PC-3 (cell line): ENCODE measurements around the gene SORL1-AS1.
"Not testable (repeated sequence)": the region's sequence is repeated elsewhere in the genome, so short reads cannot be mapped to it uniquely, and the experiment has no call there.

Source experiments
- ATAC-seq: fragments of 200-7000 bp; cut with Tn5 transposase; 2 replicates; pipeline ENCODE4 v1.9.1; 2020; ENCODE audit warnings: mild to moderate bottlenecking, moderate library complexity
- BruUV-seq: library from RNA; stranded (reverse); fragments of 400-500 nt; replicated peaks from 2 replicates; lab custom pipeline; 2021; lab: Mats Ljungman, UMichigan
- CTCF ChIA-PET: fragments of 300-600 bp; sonication (Branson Sonifier 250); formaldehyde crosslinking; loops from one replicate; lab custom pipeline; 2022; ENCODE audit warnings: antibody characterized with exemption; lab: Charles Lee
- POLR2A ChIA-PET: fragments of 300-600 bp; sonication (Branson Sonifier 250); formaldehyde crosslinking; loops from one replicate; lab custom pipeline; 2022; ENCODE audit warnings: antibody characterized with exemption; ENCODE audit not compliant: unreplicated experiment; lab: Charles Lee
- DNase-seq: peaks from one replicate; pipeline ENCODE4 v3.0.0-alpha.2; 2015
- H2AFZ ChIP-seq: fragments of 300-600 bp; sonication (generic); 2 replicates; pipeline ENCODE4 v1.6.0; 2016; ENCODE audit warnings: antibody characterized with exemption, low read length
- H3F3A ChIP-seq: fragments of 300-600 bp; sonication (generic); one replicate; pipeline ENCODE4 v1.6.0; 2017; ENCODE audit warnings: antibody characterized with exemption, low read length, control low read depth, mild to moderate bottlenecking; ENCODE audit not compliant: unreplicated experiment
- H3K27ac ChIP-seq: fragments of 300-600 bp; sonication (generic); 2 replicates; pipeline ENCODE4 v1.5.1; 2016; ENCODE audit warnings: mild to moderate bottlenecking, low read length
- H3K27me3 ChIP-seq: fragments of 300-600 bp; sonication (generic); 2 replicates; pipeline ENCODE4 v1.6.1; 2016; ENCODE audit warnings: low read length, mixed read lengths
- H3K36me3 ChIP-seq: fragments of 300-600 bp; sonication (generic); 2 replicates; pipeline ENCODE4 v1.6.1; 2016; ENCODE audit warnings: low read depth, mixed run types, low read length, mixed read lengths
- H3K4me1 ChIP-seq: fragments of 300-600 bp; sonication (generic); 2 replicates; pipeline ENCODE4 v1.5.1; 2016; ENCODE audit warnings: low read length; ENCODE audit not compliant: insufficient read depth
- H3K4me2 ChIP-seq: fragments of 300-600 bp; sonication (generic); 2 replicates; pipeline ENCODE4 v1.6.0; 2016; ENCODE audit warnings: low read length
- H3K4me3 ChIP-seq: fragments of 300-600 bp; sonication (generic); 2 replicates; pipeline ENCODE4 v1.5.1; 2016; ENCODE audit warnings: mild to moderate bottlenecking, low read length, mixed read lengths
- H3K79me2 ChIP-seq: fragments of 300-600 bp; sonication (generic); 2 replicates; pipeline ENCODE4 v1.6.1; 2017; ENCODE audit warnings: low read length, mixed read lengths
- H3K9ac ChIP-seq: fragments of 300-600 bp; sonication (generic); 2 replicates; pipeline ENCODE4 v1.6.0; 2016; ENCODE audit warnings: mild to moderate bottlenecking, low read length
- H3K9me2 ChIP-seq: fragments of 300-600 bp; sonication (generic); replicated peaks from 2 replicates; pipeline ENCODE4 v1.6.1; 2016; ENCODE audit warnings: mixed run types, low read length, mixed read lengths
- H3K9me3 ChIP-seq: fragments of 300-600 bp; sonication (generic); 2 replicates; pipeline ENCODE4 v1.6.1; 2016; ENCODE audit warnings: low read length, mixed read lengths
- H4K20me1 ChIP-seq: fragments of 300-600 bp; sonication (generic); 2 replicates; pipeline ENCODE4 v1.6.1; 2016; ENCODE audit warnings: low read length, mixed read lengths
- EZH2 ChIP-seq: fragments of 300-600 bp; sonication (generic); IDR thresholded peaks from one replicate; pipeline ENCODE4 v1.6.1; 2017; ENCODE audit warnings: antibody characterized with exemption, mild to moderate bottlenecking, low read length; ENCODE audit not compliant: unreplicated experiment
- EZH2phosphoT487 ChIP-seq: fragments of 300-600 bp; sonication (generic); IDR thresholded peaks from 2 replicates; pipeline ENCODE4 v1.6.1; 2018; ENCODE audit warnings: mild to moderate bottlenecking, antibody characterized with exemption, low read length, borderline replicate concordance
- intact Hi-C: fragments of 100-400 bp; cut with micrococcal nuclease; formaldehyde crosslinking; loops from 2 replicates; pipeline ENCODE4 v1.9.0; 2023
- TF ChIP-seq, protein P1 (sequence below): fragments of 300-600 bp; sonication (generic); conservative IDR thresholded peaks from 2 replicates; pipeline ENCODE4 v1.5.1; 2017; ENCODE audit warnings: antibody characterized with exemption, low read depth, mild to moderate bottlenecking, low read length

SORL1-AS1 gene

GRCh38 chr11:121483805-121484480 lies 31.2 kb upstream of the SORL1-AS1 start:
- CTCF ChIA-PET, result no interaction called here

DNA sequence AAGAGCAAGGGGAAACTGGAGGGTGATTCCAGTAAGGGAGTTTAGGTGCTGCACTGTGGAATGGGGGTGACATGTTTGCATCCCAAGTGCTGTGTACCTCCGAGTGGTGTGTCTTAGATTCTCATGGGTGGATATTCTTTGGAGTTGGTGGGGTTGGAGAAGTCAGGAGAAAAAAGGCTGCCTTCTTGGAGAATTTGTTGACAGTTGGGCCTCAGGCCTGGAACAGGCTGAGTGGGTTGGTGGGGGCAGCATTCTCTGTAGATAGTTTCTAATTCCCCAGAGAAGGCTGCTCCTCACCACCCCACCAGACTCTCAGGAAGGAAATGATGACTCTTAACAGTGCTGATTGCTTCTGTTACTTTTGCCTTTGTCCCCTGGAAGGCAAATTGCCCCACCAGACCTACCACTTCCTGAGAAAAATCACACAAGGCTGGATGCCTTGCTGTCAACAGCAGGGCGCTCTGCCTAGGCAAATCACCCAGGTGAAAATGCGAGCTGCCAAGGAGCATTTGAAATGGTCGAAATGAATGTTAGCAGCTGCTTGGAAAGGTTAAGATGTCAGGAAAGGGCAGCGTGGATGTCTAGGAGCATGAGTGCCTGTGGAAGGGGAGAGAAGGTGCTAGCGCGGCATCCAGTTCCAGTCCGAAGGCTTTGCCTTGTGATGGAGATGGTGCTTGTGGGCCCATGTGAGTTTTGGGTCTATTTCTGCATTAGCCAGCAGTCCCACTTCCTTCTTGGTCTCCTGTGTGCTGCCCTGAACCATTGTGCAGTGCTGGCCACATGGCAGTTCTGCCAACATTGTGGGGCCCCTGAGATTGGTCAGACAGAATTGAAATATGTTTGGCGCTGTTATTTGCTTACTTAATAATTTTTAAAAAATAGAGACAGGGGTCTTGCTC lies 29.7 kb upstream of the SORL1-AS1 start:
- no peak overlapping the region for H3K9ac ChIP-seq
- no peak for DNase-seq
- no peaks in the 10 kb centered on the region for H3K9me3 ChIP-seq
- no peak overlapping the region for H3K4me3 ChIP-seq
- ATAC-seq, result no peak
- ChIA-PET POLR2A (no interaction called here), CTCF (no interaction called here)
- 0 out of 2 replicates have a peak, but pooled peaks cover 2% of the 10 kb centered on the region for H3K36me3 ChIP-seq
- peaks cover 26% of the 10 kb centered on the region for H3K4me1 ChIP-seq
- intact Hi-C loops, result no loop called here
- H3F3A ChIP-seq, result no peaks in the 10 kb centered on the region
- H4K20me1 ChIP-seq, result no peaks in the 10 kb centered on the region
- no peak overlapping the region for H3K4me2 ChIP-seq
- TF ChIP-seq EZH2 (no peak), EZH2phosphoT487 (no peak)
- TF ChIP-seq, protein P1, sequence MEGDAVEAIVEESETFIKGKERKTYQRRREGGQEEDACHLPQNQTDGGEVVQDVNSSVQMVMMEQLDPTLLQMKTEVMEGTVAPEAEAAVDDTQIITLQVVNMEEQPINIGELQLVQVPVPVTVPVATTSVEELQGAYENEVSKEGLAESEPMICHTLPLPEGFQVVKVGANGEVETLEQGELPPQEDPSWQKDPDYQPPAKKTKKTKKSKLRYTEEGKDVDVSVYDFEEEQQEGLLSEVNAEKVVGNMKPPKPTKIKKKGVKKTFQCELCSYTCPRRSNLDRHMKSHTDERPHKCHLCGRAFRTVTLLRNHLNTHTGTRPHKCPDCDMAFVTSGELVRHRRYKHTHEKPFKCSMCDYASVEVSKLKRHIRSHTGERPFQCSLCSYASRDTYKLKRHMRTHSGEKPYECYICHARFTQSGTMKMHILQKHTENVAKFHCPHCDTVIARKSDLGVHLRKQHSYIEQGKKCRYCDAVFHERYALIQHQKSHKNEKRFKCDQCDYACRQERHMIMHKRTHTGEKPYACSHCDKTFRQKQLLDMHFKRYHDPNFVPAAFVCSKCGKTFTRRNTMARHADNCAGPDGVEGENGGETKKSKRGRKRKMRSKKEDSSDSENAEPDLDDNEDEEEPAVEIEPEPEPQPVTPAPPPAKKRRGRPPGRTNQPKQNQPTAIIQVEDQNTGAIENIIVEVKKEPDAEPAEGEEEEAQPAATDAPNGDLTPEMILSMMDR, result no peak
- no peaks in the 10 kb centered on the region for H3K27me3 ChIP-seq
- no peak overlapping the region for H3K27ac ChIP-seq
- no TSS peak for BruUV-seq
- no peaks in the 10 kb centered on the region for H3K9me2 ChIP-seq
- no peak overlapping the region for H2AFZ ChIP-seq
- H3K79me2 ChIP-seq, result no peaks in the 10 kb centered on the region

More at GRCh38 chr11:121483805-121484480, 31.2 kb upstream of the SORL1-AS1 start:
- POLR2A ChIA-PET, result no interaction called here
- Histone ChIP-seq H3K4me1 (peaks cover 22% of the 10 kb centered on the region), H3K27me3 (no peaks in the 10 kb centered on the region), H4K20me1 (no peaks in the 10 kb centered on the region), H3K9me3 (no peaks in the 10 kb centered on the region), H3F3A (no peaks in the 10 kb centered on the region), H3K27ac (no peak overlapping the region), H3K36me3 (0 out of 2 replicates have a peak, but pooled peaks cover 2% of the 10 kb centered on the region), H3K4me2 (no peak overlapping the region), H3K79me2 (no peaks in the 10 kb centered on the region), H3K9me2 (no peaks in the 10 kb centered on the region), H3K4me3 (no peak overlapping the region), H3K9ac (no peak overlapping the region), H2AFZ (no peak overlapping the region)
- TF ChIP-seq EZH2 (no peak), EZH2phosphoT487 (no peak)
- TF ChIP-seq, protein P1, result no peak
- BruUV-seq, result no TSS peak
- intact Hi-C loops, result no loop called here
- ATAC-seq (no peak), DNase-seq (no peak)

GRCh38 chr11:121481484-121482230 lies 28.9 kb upstream of the SORL1-AS1 start:
- H2AFZ ChIP-seq, H3K27me3 ChIP-seq, DNase-seq, H3K4me3 ChIP-seq, H3K79me2 ChIP-seq, H4K20me1 ChIP-seq, BruUV-seq, H3K9me3 ChIP-seq, H3F3A ChIP-seq, POLR2A ChIA-PET, H3K36me3 ChIP-seq, H3K9ac ChIP-seq, ATAC-seq, H3K4me2 ChIP-seq, H3K27ac ChIP-seq, intact Hi-C loops, H3K9me2 ChIP-seq, CTCF ChIA-PET: not testable (repeated sequence)
- peaks cover 34% of the 10 kb centered on the region for H3K4me1 ChIP-seq
